HG03135 (cell line): ENCODE measurements around the gene DHRS1.
"Not testable (repeated sequence)": the region's sequence is repeated elsewhere in the genome, so short reads cannot be mapped to it uniquely, and the experiment has no call there.

Experiments used
- ATAC-seq: cut with Tn5 transposase; IDR thresholded peaks from one replicate; pipeline ENCODE4 v1.9.1; 2021; ENCODE audit warnings: mild to moderate bottlenecking, moderate library complexity; ENCODE audit not compliant: unreplicated experiment

Gene DHRS1

DNA sequence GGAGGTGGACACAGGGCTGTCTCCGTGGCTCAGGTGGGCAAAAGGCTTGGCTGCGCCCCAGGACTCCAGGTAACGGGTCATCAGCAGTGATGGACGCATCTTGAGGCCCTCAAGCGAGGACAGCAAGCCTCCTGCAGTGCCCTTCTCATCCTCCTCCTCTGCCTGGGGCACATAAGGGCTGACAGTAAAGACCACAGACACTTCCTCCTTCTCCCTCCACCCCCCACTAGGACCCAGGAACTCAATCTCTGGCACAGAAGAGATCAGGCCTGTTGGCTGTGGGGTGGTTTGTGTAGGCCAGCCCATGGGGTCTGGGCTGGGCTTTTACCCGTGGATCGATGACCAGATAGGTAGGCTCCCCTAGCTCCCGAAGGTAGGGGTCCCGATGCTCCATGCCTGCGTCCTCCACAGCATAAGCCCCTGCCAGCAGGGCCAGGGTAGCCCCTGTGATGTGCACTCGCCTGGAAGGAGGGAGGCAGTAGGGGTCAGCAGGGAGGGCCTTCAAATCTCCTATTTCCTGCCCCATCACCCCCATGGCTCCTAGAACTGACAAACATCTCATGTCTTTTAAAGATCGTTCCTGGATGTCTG lies 29.6 kb upstream of the DHRS1 start:
- no peak for ATAC-seq

DNA sequence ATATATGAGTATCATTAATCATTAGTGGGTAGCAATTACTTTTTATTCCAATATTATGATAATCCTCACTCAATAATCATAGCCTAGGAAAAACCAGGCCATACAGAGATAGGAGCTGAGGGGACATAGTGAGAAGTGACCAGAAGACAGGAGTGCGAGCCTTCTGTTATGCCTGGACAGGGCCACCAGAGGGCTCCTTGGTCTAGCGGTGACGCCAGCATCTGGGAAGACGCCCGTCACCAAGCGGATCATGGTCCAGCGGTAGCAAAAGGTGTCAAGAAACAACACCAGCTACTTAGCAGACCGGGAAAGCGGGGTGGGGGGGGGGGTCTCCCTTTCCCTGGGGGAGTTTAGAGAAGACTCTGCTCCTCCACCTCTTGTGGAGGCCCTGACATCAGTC lies 28.3 kb upstream of the DHRS1 start:
- ATAC-seq = not testable (repeated sequence)

DNA sequence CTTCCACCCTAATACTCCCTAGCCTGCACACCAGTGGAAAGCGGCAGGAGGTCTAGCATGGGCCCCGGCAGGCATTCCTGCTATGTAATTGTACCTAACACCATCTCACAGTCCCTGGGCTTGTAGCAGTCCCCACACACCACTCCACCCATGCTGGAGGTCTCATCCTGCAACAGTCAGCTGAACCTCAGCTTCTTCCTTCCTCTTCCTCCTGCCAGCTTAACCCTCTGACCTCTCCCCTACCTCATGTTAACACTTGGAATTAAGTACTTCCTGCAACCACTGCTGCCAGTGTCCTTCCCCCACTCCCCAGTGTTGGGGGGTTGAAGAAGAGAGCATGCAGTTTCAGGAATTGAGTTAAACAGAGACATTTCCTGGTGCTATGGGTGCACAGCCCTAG lies 27.7 kb upstream of the DHRS1 start:
- no peak for ATAC-seq

DNA sequence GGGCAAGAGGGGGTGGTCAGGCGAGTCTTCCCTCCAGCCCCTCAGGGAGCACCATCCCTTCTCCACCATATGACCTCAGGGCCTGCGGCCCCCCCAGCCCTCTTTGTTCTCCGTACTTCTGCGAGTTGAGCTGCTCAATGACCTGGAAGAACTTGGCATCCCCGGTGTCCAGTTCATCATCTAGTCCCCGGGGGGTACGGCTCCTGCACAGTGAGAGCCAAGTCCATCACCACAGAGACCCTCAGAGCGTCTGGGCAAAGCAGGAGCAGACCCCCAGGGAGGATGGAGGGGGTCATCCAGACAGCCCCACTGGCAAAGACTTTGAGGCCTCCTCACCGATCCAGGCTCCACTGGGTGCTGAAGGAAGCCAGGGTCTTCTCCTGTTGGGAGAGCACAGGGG lies 26.4 kb upstream of the DHRS1 start:
- no peak for ATAC-seq

DNA sequence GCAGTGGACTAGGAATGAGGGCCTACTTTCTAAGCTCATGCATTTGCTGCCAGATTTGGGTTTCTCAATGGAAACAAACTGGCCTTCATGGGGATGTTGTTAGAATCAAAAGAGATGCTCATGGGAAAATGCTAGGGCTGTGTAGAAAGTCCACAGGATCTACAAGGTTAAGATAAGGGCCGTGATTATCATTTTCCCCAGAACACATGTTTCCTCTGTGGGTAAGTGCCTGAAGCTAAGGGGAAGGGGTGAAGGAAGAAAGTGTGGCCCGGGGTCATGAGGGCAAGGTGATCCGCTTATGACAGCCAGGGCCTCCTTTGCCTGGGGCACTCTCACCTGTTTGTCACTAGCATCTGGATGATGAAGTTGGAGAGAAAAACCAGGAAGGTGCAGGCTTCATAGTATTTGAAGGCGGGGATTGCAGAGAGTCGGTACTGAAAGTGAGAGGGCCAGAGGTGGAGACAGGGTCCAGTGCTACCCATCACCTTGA lies 25.5 kb upstream of the DHRS1 start:
- ATAC-seq = no peak

DNA sequence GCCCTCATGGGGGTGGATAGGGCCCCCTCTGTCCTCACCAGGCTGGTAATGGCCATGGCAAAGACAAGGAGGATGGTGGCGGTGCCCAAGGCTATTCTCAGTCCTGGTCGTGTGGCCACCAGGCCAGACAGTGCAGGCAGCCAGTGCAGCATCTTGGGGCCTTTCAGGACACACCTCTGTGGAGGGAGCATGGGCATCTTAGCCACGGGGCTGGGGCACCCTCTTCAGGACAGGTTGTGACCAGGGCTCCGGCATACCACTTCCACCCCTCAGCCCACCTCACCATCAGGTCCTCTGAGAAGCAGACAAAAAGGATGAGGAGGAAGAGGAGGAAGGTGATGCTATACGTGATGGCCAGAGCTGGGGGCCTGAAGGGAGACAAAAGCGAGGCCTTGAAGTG lies 24.4 kb upstream of the DHRS1 start:
- no peak for ATAC-seq

DNA sequence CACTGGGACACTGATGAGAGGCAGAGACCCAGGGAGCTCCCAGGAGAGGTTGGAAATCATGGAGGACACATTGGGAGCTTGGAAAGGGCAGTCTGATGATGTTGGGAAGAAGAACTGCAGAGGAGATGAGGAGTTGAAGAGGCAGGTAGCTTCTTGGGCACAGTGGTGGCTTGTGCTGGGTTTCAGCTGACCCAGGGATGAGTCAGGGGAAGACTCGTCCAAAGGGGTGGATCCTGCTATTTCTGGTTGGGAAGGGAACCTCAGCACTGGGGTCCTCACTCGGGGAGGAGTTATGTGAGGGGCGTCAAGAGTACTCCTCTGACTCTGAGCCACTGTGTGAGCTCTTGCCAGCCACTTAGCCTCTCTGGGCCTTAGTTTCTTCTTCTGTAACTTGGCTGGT lies 23.8 kb upstream of the DHRS1 start:
- ATAC-seq = no peak

DNA sequence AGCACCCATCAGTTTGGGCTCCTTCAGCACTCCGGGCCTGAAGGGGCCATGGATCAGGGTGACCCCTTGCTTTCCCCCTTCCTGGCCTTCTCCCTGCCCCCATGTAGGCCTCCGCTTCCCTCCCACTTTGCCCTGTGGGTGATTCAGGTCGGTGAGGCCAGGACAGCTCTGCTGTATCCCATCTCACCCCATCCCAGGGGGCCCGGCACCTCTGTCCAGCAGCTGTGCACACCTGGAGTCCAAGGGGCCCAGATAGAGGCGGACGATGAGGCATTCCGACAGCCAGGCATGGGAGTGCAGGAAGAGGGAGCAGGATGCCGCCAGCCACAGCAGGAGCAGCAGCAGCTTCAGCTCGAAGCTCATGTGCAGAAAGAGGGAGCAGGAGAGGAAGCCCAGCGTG lies 23.1 kb upstream of the DHRS1 start:
- no peak for ATAC-seq

DNA sequence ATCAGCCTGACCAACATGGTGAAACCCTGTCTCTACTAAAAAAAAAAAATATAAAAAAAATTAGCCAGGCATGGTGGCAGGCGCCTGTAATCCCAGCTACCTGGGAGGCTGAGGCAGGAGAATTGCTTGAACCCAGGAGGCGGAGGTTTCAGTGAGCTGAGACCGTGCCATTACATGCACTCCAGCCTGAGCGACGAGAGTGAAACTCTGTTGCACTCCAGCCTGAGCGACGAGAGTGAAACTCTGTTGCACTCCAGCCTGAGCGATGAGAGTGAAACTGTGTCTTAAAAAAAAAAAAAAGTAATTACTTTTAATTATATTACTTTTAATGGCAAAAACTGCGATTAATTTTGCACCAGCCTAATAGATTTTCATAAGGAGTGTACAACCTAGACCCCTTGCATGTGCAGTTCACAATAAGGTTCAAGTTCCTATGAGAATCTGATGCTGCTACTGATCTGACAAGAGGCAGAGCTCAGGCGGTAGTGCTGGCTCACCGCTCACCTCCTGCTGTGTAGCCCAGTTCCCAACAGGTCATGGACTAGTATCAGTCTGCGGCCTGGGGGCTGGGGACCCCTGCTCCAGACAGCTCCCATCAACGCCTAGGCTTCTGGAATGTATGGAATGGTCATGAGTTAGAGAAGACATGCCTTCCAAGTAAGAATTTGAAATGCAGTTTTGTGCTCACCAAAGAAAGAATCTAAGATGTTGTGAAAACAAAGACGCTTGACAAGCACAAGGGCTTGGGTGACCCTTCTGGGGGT lies 21.8 kb upstream of the DHRS1 start:
- no peak for ATAC-seq

DNA sequence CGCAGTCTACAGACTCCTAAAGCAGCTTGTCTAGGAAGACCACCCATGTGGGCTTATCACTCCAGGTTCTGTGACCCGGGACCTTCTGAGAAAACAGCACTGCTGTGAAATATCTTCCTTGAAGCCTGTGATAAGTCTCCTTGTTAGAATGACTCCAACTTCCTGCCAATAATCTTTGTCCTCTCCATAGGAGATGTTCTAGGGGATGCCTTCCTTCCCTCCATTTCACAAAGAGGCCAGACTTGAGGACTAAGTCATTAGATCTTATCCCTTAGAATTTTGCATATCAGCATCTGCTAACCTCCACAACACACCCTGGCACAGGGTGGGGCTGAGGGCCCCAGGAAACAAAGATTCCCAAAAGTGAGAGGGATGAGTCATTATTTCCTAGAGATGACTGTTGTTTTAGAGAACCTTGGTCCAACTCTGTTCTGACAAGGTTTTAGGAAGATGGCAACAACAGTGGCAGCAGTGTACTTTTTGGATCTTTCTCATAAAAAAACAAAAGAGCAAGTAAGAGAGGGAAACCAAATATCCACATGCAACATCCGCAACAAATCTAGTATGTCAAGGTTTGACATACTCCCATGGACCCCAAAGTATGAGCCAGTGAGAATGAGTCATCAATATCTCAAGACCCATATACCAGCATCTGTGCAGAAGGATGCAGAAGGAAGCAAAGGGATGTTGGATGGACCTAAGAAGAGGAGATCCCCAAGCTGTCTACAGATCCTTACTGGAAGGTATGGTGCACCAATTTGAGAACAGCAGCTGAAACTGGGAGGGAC lies 17.8 kb upstream of the DHRS1 start:
- no peak for ATAC-seq

DNA sequence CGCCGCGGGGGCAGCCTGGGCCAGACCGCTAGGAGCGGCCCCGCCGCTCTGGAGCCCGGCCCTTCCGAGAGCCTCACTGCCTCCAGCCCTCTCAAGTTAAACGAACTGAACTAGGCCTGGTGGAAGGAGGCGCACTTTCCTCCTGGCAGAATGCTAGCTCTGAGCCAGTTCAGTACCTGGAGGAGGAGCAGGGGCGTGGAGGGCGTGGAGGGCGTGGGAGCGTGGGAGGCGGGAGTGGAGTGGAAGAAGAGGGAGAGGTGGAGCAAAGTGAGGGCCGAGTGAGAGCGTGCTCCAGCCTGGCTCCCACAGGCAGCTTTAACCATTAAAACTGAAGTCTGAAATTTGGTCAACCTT lies 17.0 kb upstream of the DHRS1 start:
- no peak for ATAC-seq

DNA sequence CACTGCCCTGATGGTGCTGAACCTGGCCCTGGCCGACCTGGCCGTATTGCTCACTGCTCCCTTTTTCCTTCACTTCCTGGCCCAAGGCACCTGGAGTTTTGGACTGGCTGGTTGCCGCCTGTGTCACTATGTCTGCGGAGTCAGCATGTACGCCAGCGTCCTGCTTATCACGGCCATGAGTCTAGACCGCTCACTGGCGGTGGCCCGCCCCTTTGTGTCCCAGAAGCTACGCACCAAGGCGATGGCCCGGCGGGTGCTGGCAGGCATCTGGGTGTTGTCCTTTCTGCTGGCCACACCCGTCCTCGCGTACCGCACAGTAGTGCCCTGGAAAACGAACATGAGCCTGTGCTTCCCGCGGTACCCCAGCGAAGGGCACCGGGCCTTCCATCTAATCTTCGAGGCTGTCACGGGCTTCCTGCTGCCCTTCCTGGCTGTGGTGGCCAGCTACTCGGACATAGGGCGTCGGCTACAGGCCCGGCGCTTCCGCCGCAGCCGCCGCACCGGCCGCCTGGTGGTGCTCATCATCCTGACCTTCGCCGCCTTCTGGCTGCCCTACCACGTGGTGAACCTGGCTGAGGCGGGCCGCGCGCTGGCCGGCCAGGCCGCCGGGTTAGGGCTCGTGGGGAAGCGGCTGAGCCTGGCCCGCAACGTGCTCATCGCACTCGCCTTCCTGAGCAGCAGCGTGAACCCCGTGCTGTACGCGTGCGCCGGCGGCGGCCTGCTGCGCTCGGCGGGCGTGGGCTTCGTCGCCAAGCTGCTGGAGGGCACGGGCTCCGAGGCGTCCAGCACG lies 16.4 kb upstream of the DHRS1 start:
- no peak for ATAC-seq

DNA sequence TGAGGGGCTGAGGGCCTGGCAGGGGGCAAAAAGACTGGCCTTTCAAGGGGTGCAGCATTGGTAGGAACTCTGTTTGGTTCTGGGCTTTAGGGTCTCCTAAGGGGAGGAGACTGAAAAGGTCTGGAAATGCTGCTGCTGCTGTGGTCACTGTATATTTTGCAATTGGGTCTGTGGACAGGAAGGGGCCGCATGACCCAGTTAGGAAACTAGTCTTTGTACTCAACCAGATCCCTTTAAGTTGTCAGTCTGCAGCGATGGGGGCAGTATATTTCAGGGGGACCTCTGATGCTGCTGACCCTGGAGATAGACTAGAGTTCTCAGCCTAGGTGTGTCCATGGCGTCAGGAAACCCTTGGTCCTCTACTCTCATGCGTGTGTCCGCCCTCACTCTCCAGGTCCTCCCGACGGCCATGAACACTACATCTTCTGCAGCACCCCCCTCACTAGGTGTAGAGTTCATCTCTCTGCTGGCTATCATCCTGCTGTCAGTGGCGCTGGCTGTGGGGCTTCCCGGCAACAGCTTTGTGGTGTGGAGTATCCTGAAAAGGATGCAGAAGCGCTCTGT lies 15.7 kb upstream of the DHRS1 start:
- ATAC-seq = no peak

DNA sequence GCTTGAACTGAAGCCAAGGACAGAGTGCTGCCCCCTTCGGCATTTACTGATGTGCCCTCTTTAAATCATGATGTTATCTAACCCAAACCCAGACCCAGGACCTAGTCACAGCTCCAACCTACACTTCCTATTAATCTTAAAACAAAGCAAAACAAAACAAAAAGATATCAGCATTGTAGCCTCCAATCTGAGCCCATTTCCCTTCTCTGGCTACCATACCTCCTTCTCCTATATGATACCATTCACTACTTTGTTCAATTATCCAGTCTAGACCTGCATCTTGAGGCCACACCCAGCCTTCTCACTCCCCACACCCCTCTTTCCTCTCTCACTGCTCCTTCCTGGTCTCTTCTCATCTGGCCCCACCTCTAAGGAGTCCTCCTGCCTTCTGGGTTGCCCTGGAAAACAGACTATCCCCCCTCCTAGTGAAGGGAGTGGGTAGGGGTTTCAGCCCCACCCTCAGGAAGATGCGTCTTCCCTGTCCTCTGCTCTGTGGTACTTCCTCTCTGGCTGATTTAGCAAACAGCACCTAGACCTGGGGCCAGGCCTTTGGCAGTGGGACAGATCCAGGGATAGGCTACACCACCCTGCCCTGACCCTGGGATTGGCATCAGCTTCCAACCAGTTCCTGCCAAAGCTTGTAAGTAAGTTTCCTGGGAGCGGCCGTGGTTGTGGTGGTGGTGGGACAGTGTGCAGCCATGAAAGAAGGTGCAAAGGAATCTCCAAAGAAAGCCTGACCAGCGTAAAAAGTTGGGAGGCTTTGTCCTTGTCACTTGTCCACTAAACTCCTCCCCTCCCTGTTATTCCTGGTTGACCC lies 15.0 kb upstream of the DHRS1 start:
- no peak for ATAC-seq

DNA sequence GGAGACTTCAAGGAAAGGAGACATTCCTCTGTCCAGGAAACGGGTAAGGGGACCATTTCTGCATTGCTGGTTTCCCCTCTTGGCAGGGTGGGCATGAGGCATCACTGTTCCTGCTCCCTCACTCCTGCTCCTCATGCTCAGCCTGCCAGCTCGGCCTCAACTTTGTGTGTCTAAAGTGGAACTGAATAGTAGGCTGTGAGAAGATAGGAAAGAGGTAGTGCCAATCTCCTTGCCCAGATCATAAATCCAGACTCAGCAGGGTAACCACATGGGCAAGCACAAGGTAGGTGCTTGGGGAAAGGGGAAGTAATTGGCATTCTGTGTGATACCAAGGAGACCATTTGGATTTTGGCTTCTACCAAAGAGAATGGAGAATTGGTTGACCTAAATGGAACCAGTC lies 14.3 kb upstream of the DHRS1 start:
- ATAC-seq = no peak

DNA sequence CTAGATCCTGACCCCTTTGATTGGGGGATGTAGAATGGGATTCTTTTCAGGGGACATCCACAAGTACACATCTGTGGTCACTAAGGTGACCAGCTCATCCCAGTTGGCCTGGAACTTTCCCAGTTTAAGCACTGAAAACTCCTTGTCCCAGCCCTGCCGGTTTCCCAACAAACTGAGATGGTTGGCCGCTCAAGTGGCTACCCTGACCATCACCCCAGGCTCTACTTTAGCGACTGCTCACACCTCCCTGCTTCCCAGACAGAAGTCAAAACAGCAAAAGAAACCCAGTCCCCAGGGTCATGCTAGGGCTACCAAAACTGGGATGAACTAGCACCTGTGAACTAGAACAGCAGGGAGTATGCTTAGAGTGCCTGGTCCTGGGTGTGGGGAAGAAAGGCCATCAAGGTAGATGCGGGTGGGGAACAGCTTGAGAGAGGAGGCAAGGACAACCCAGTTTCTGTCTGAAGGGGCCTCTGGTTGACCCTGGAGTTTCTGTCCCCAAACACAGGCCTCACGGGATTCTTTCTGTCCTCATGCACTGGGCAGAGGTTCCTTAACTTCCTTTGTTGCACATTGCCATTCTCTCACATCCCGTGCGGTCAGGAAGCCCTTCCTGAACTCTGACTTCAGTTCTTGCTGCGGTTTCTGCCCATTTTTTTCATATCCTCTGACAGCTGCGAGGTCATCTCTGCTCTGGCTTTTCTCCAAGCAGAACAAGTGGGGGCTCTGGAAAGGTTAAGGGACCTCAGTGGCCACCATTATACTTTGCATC lies 13.3 kb upstream of the DHRS1 start:
- ATAC-seq = no peak

DNA sequence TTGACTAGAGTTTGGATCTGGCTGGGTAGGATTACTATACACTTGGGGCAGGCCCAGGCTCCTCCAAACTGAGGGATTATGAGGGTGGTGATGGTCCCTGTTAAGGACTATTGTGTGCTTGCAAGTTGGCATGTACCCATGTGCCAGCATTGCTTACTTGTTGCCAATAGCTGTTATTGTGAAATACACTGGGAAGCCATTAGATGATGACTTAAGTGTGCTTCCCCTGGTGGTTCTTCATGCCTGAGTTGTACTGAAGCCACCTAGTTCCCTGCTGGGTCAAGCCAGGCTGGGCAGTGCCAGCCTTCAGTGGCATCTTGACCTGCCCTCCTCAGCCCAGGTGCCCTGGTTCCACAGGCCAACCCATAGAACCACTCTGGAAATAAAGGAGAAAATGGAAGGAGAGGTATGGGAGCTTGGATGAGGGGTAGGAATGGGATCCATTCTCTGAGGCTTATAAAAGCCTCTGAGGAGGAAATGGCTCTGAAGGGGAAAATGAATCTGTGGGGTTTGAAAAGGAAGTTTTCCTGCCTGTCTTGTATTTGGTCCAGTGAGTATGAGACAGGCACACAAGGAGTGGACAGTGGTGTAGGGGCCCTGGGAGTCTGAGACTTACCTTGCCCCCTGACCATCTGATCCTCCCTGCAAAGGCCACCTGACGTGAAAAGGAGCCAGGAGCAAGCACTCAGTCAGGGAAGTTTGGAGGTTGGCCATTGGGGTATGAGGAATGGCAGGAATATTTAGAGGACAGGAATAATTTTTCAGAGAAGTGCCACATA lies 12.4 kb upstream of the DHRS1 start:
- ATAC-seq = no peak
